GM21786 (cell line): ENCODE data around the gene IL6R.

Experiments
- ATAC-seq: cut with Tn5 transposase; IDR thresholded peaks from one replicate; pipeline ENCODE4 v1.9.1; 2021; ENCODE audit not compliant: unreplicated experiment

IL6R gene

DNA sequence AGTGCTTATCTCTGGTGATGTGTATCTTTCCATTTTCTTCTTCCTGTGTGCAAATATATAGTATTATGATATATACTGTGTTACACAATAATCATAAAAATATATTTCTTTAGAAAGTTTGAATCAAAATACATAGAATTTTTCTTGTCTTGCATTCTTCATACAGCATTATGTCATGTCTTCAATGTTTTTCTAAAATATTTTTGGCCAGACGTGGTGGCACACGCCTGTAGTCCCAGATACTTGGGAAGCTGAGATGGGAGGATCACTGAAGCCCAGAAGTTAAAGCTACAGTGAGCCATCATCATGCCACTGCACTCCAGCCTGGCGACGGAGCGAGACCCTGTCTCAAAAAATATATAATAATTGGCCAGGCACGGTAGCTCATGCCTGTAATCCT, 41.6 kb downstream of the IL6R start:
- ATAC-seq, result no peak

- no peak for ATAC-seq
Measured at GRCh38 chr1:154448331-154448811, 43.2 kb downstream of the IL6R start.

- no peak for ATAC-seq
Measured at GRCh38 chr1:154453161-154453560, 48.0 kb downstream of the IL6R start.

GRCh38 chr1:154453574-154454352, 48.6 kb downstream of the IL6R start:
- ATAC-seq, result no peak

GRCh38 chr1:154454386-154455120, 49.4 kb downstream of the IL6R start:
- ATAC-seq, result no peak

DNA sequence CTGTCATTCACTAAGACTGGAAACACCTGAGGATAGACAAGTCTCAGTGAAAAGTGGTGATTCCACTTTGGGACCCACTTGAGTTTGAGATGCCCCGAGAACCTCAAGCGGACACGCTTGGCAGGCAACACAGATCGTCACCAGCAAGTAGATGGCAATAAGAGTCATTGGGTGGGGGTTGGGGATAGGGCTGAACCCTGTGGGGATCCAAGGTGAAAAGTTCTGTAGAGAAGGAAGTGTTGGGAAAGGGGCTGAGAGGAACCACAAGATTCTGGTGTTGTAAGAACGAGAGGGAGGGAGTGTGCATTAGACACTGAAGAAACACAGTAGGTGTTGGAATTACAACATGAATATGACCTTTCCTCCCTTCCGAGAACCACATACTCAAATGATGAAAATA, 51.5 kb downstream of the IL6R start:
- ATAC-seq, result no peak

- no peak for ATAC-seq
Measured at GRCh38 chr1:154459080-154459479, 53.9 kb downstream of the IL6R start.

DNA sequence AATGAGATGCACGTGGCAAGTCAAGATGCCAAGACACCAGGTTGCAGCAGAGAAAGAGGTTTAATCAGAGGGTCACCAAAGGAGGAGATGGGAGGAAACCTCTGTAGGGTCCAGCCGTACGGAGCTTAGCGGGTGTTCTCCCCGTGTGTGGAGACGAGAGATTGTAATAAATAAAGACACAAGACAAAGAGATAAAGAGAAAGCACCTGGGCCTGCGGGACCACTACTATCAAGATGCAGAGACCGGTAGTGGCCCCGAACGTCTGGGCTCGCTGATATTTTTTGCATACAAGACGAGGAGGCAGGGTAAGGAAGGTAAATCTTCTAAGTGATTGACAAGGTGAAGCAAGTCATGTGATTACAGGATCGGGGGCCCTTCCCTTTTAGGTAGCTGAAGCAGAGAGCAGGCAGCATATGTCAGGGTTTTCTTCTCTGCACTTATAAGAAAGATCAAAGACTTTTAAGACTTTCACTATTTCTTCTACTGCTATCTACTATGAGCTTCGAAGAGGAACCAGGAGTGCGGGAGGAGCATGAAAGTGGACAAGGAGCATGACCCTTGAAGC, 55.6 kb downstream of the IL6R start:
- ATAC-seq, result no peak

DNA sequence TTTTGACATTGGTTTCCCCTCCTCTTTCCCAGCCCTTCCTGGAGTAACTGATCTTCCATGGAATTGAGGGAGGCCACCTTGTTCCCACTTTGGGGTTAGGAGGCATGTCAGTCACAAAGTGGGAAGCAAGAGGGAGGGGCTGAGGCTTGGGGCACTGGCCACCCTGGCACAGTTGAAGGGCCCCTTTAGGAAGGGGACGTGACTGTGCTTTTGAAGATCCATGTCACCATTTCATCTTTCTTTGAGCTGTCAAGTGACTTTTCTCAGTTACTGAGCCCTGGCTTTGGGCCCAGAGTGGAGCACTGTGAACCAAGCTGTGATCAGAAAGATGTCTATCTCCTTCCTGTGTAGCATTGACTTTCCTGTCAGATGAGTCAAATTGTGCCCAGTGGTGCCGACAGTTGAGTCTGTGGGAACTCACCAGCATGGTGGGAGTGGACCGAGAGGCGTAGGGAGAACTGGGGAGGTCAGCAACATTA, 58.4 kb downstream of the IL6R start:
- peak; percentile 45 for ATAC-seq

DNA sequence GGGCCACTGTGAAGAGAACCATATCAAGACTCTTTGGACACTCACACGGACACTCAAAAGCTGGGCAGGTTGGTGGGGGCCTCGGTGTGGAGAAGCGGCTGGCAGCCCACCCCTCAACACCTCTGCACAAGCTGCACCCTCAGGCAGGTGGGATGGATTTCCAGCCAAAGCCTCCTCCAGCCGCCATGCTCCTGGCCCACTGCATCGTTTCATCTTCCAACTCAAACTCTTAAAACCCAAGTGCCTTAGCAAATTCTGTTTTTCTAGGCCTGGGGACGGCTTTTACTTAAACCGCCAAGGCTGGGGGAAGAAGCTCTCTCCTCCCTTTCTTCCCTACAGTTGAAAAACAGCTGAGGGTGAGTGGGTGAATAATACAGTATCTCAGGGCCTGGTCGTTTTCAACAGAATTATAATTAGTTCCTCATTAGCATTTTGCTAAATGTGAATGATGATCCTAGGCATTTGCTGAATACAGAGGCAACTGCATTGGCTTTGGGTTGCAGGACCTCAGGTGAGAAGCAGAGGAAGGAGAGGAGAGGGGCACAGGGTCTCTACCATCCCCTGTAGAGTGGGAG, 60.6 kb downstream of the IL6R start:
- no peak for ATAC-seq

- no peak for ATAC-seq
Measured at GRCh38 chr1:154466206-154466605, 61.1 kb downstream of the IL6R start.

GRCh38 chr1:154466921-154467417, 61.8 kb downstream of the IL6R start:
- no peak for ATAC-seq

DNA sequence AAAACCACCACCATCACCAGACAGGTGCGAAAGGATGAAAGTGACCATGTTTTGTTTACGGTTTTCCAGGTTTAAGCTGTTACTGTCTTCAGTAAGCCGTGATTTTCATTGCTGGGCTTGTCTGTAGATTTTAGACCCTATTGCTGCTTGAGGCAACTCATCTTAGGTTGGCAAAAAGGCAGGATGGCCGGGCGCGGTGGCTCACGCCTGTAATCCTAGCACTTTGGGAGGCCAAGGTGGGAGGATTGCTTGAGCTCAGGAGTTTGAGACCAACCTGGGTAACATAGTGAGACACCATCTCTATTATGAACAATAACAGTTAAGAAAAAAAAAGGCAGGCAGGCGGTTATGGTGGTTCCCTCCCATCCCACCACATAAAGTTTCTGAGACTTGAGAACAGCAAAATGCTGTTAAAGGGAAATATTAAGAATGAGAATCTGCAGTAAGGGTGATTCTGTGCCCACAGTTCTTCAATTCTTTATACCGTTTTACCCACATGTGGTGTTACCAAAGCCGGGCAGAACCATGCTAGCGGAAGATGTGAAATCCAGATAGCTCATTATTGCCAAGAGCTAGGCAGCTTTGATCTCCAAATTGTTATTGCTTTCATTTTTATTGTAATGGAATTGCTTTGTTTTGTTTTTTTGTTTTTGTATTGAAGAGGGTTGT, 62.4 kb downstream of the IL6R start:
- ATAC-seq, result no peak

DNA sequence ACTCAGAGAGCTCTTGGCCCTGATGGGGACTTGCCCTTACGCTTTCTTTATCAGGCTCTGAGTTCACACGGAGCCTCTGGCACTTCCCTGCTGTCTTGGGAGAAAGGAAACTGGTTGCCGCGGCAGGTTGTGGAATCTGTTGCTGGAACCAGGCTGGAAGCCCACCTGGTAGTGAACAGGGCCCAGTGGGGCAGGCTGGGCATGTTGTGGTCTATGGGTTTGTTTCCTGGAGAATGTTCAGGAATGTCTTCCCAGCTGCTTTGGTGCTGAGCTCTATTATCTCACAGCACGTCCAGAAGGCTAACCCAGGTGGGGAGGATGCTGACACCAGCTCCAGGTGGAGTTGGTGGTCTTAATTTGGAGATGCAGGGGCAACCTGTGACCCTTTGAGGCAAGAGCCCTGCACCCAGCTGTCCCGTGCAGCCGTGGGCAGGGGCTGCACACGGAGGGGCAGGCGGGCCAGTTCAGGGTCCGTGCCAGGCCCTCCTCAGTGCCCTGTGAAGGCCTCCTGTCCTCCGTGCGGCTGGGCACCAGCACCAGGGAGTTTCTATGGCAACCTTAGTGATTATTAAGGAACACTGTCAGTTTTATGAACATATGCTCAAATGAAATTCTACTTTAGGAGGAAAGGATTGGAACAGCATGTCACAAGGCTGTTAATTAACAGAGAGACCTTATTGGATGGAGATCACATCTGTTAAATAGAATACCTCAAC, 63.5 kb downstream of the IL6R start:
- no peak for ATAC-seq

- no peak for ATAC-seq
Measured at GRCh38 chr1:154469844-154470560, 64.9 kb downstream of the IL6R start.

- ATAC-seq, result no peak
Measured at GRCh38 chr1:154471304-154471703, 66.2 kb downstream of the IL6R start.

GRCh38 chr1:154474802-154475201, 69.7 kb downstream of the IL6R start:
- ATAC-seq, result no peak

GRCh38 chr1:154476791-154477190, 71.6 kb downstream of the IL6R start:
- ATAC-seq, result no peak

DNA sequence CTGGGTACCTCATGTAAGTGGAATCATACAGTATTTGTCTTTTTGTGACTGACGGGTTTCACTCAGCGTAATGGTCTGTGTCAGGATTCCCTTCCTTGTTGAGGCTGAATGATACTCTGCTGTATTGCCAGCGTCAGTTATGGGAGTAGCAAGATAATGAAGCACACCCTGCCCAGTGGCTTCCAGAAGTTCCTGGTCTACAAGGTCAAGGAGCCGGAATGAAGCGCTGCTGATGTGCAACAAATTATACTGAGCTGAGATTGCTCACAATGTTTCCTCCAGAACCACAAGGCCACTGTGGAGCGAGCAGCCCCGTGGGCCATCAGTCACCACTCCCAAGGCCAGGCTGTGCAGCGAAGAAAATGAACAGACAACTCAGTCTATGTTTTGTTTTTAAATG, 72.9 kb downstream of the IL6R start:
- no peak for ATAC-seq

- ATAC-seq, result no peak
Measured at GRCh38 chr1:154478639-154479038, 73.5 kb downstream of the IL6R start.
